Activated B cell treated with CpG ODN at 0.5 μM for 24 hours (primary cell): ENCODE data around the gene NAA40. TPM values are rescaled to one million over a fixed set of nuclear protein-coding genes. Genes with fewer than 3 reads are reported as not detected.

ENCODE experiments used
- ATAC-seq: fragments of 200-7000 bp; cut with Tn5 transposase; one replicate; pipeline ENCODE4 v1.10.0; 2021; ENCODE audit warnings: low read depth, mild to moderate bottlenecking, moderate library complexity
- CTCF ChIA-PET: fragments of 350-600 bp; sonication (Branson Sonifier 250); formaldehyde crosslinking; loops from one replicate; lab custom pipeline; 2021; ENCODE audit warnings: antibody characterized with exemption; lab: Charles Lee
- POLR2A ChIA-PET: fragments of 350-600 bp; sonication (Branson Sonifier 250); formaldehyde crosslinking; loops from one replicate; lab custom pipeline; 2021; ENCODE audit warnings: antibody characterized with exemption; lab: Charles Lee
- DNase-seq: peaks from one replicate; pipeline ENCODE4 v3.0.0; 2022
- H3K27ac Mint-ChIP-seq: one replicate; pipeline ENCODE4 v1.8.0; 2020; ENCODE audit warnings: mixed read lengths
- H3K27me3 Mint-ChIP-seq: one replicate; pipeline ENCODE4 v1.8.0; 2021; ENCODE audit warnings: mixed read lengths
- H3K36me3 Mint-ChIP-seq: one replicate; pipeline ENCODE4 v1.8.0; 2021; ENCODE audit warnings: low read depth, mixed read lengths
- H3K4me1 Mint-ChIP-seq: one replicate; pipeline ENCODE4 v1.8.0; 2021; ENCODE audit warnings: mixed read lengths
- H3K4me3 Mint-ChIP-seq: one replicate; pipeline ENCODE4 v1.8.0; 2020; ENCODE audit warnings: mild to moderate bottlenecking, mixed read lengths
- H3K9me3 Mint-ChIP-seq: one replicate; pipeline ENCODE4 v1.8.0; 2020; ENCODE audit warnings: mixed read lengths
- intact Hi-C: fragments of 100-400 bp; cut with micrococcal nuclease; formaldehyde crosslinking; loops from one replicate; pipeline ENCODE4 v1.15.1; 2024
- total RNA-seq: library from RNA; stranded (reverse); gene quantifications from 2 replicates; pipeline ENCODE4 v1.2.3, GENCODE V29; 2022
- TF ChIP-seq, protein P1 (sequence below): fragments of 200-600 bp; IDR thresholded peaks from one replicate; pipeline ENCODE4 v1.8.0; 2022; ENCODE audit warnings: antibody characterized with exemption, mild to moderate bottlenecking

Gene NAA40
- total RNA-seq, 1 donor from 2014 or later: 28.6 TPM

DNA sequence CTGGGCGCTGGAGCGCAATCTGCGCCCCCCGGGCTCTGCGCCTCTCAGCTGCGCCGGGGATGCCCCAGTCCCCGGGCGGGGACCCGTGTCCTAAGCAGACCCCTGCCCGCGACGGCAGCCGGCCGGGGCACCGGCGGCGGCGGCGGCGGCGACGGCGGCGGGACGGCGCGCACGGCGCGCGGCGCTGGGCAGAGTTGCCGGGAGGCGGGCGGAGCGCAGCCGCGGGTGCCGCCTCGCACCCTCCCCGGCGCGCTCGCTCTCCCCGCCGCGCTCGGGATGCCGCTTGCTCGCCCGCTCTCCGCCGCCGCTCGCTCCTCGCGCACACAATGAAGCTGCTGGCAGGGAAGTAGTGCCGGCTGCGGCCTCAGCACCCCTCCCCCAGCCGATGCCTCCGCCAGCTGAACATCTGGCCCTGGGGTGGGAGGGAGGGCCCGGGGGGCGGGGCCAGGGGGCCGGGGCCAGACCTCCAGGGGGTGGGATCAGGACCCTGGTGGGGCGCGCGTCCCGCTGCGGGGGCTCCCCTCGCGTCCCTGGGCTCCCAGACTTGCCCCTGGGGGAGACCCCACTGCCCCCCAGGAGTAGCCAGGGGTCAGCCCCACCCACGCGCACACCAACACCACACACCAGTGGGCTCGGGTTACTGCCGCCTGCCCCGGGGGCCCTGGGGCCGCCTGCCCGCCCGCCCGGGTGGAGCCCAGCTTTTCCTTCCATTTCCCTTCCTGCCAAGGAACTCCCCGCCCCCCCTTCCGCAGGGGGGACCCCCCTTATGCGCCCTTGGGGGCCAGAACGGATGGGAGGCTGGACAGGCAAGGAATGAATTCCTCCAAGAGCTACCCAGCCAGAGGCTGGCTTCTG, 21.7 kb upstream of the NAA40 start, which contains the start of gene RCOR2:
RCOR2 (minus strand) TSS at position 328 of the 855 bp plus-strand sequence. CDS start 708 bp downstream, outside the sequence.
- Mint-ChIP-seq H3K27ac (no peak within 1 kb of the TSS), H3K9me3 (no peaks in the 10 kb centered on the region), H3K36me3 (no peaks in the 10 kb centered on the region), H3K4me1 (peaks cover 19% of the 10 kb centered on the region), H3K27me3 (peaks cover 2% of the 10 kb centered on the region), H3K4me3 (peak within 1 kb of the TSS; percentile 80)
- DNase-seq (peak; percentile 58), ATAC-seq (peak; percentile 74)
- CTCF ChIA-PET: interaction anchor here (1.5 kb wide), 1 partner anchor 80 kb away, joined by 7 read pairs; no protein-coding TSS in a partner anchor
- TF ChIP-seq, protein P1, sequence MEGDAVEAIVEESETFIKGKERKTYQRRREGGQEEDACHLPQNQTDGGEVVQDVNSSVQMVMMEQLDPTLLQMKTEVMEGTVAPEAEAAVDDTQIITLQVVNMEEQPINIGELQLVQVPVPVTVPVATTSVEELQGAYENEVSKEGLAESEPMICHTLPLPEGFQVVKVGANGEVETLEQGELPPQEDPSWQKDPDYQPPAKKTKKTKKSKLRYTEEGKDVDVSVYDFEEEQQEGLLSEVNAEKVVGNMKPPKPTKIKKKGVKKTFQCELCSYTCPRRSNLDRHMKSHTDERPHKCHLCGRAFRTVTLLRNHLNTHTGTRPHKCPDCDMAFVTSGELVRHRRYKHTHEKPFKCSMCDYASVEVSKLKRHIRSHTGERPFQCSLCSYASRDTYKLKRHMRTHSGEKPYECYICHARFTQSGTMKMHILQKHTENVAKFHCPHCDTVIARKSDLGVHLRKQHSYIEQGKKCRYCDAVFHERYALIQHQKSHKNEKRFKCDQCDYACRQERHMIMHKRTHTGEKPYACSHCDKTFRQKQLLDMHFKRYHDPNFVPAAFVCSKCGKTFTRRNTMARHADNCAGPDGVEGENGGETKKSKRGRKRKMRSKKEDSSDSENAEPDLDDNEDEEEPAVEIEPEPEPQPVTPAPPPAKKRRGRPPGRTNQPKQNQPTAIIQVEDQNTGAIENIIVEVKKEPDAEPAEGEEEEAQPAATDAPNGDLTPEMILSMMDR: no peak
- intact Hi-C loops: loop anchor here (2.0 kb wide), 1 partner anchor 22 kb away; the partner anchor contains the start of gene NAA40
- POLR2A ChIA-PET: interaction anchor here (0.7 to 1.5 kb wide), 4 partner anchors 19 to 78 kb away, joined by 3 to 4 read pairs (median 4); partner anchors contain the start of gene MARK2

- TF ChIP-seq, protein P1: no peak
- POLR2A ChIA-PET: interaction anchor here (1.0 to 1.5 kb wide), 3 partner anchors 29 to 79 kb away, joined by 4 read pairs; partner anchors contain the start of gene MARK2
- Mint-ChIP-seq H3K27me3 (peaks cover 2% of the 10 kb centered on the region), H3K4me3 (peak overlapping the region; percentile 77), H3K36me3 (no peaks in the 10 kb centered on the region), H3K4me1 (peaks cover 19% of the 10 kb centered on the region), H3K27ac (no peak overlapping the region), H3K9me3 (no peaks in the 10 kb centered on the region)
- CTCF ChIA-PET: interaction anchor here (1.5 kb wide), 1 partner anchor 81 kb away, joined by 7 read pairs; no protein-coding TSS in a partner anchor
- intact Hi-C loops: loop anchor here (1.0 to 2.0 kb wide), 3 partner anchors 21 to 150 kb away; partner anchors contain the start of genes NAA40 and ZFTA
- peak; percentile 33 for ATAC-seq
- no peak for DNase-seq
Measured at GRCh38 chr11:63917692-63918506, 20.9 kb upstream of the NAA40 start.

DNA sequence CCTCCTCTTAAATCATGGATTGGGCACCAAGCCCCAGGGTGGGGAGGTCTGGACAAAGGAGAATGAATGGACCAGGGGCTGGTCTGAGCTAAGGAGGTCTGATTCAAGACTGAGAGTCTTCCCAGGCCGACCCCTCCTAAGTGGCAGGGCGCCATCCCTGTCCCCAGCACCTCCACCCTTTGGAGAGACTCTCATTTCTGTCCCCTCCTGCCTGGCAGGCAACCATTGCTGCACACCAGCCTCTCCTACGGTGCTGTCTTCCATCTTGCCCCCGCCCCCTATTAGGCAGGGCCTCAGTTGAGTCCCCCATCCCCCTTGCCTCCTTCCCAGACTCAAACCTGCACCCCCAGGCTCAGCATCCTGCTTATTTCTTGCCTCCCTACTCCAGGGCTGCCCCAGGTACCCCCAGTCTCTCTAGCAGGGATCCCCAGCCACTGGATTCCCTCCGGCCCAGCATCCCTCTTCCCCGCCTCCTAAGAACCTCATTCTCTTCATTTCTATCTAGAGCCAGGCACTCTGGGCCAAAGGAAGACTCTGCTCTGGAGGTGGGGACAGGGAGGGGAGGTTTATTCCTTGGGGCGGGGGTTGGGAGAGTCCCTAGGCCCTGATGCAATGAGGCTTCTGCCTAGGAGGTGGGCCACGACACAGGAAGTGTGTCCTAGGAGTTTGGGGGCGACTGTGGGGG, 20.2 kb upstream of the NAA40 start:
- H3K27ac Mint-ChIP-seq: no peak overlapping the region
- no peaks in the 10 kb centered on the region for H3K9me3 Mint-ChIP-seq
- DNase-seq (no peak), ATAC-seq (no peak)
- peaks cover 7% of the 10 kb centered on the region for H3K27me3 Mint-ChIP-seq
- H3K4me3 Mint-ChIP-seq: peak overlapping the region; percentile 50
- ChIA-PET CTCF (interaction anchor here (1.5 to 3.9 kb wide), 2 partner anchors 81 to 82 kb away, joined by 7 to 32 read pairs; partner anchors contain the start of gene MARK2), POLR2A (interaction anchor here (1.5 kb wide), 1 partner anchor 79 kb away, joined by 4 read pairs; no protein-coding TSS in a partner anchor)
- no peaks in the 10 kb centered on the region for H3K36me3 Mint-ChIP-seq
- TF ChIP-seq, protein P1: no peak
- peaks cover 19% of the 10 kb centered on the region for H3K4me1 Mint-ChIP-seq
- intact Hi-C loops: loop anchor here (1.0 to 2.0 kb wide), 2 partner anchors 30 to 150 kb away; partner anchors contain the start of gene ZFTA

DNA sequence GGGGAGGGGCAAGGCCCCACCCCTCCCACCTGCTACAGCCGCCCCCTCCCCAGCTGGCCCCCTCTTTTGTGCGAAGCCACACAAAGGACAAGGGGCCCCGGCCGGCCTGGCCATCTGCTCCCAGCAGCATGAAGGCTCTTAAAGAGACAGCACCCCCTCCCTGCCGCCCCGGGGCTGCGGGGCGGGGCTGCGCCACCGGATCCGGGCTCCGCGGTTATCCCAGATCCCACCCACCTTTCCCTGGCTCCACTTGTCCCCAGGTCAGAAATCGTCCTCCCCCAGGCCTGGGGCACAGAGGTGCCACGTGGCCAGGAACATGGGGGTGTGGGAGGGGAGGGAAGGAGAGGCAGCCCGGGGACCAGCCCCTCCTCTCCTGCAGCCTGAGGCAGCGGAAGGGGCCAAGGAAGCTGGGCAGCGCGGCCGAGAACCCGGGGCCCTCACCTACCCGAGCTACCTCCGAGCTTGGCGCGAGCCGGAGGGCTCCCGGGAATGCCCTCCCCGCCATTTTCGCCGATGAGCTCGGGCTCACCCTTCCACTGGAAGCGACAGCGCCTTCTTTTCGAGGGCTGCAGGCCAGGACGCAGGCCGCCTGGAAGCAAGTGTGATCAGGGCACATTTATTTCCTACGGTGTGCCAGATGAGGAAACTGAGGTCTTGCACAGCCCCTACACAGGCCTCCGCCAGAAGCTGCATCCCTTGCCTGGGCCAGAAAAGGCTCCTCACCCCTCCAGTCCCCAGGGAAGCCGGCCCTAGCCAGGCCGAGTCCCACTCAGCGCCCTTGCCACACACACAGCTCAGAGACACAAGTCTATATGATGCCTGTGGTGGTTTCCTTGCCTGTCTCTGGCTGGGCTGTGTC, 19.3 kb upstream of the NAA40 start:
- POLR2A ChIA-PET: interaction anchor here (1.0 kb wide), 1 partner anchor 19 kb away, joined by 4 read pairs; the partner anchor contains the start of gene NAA40
- Mint-ChIP-seq H3K4me1 (peaks cover 19% of the 10 kb centered on the region), H3K36me3 (no peaks in the 10 kb centered on the region), H3K27me3 (peaks cover 9% of the 10 kb centered on the region), H3K4me3 (peak overlapping the region; percentile 48), H3K9me3 (no peaks in the 10 kb centered on the region), H3K27ac (no peak overlapping the region)
- no peak for DNase-seq
- CTCF ChIA-PET: interaction anchor here (3.9 kb wide), 1 partner anchor 82 kb away, joined by 32 read pairs; the partner anchor contains the start of gene MARK2
- no peak for ATAC-seq
- intact Hi-C loops: loop anchor here (2.0 kb wide), 1 partner anchor 31 kb away; no protein-coding TSS in a partner anchor
- TF ChIP-seq, protein P1: no peak
